ENCODE measurements around the gene SCYL1.

Gene SCYL1

DNA sequence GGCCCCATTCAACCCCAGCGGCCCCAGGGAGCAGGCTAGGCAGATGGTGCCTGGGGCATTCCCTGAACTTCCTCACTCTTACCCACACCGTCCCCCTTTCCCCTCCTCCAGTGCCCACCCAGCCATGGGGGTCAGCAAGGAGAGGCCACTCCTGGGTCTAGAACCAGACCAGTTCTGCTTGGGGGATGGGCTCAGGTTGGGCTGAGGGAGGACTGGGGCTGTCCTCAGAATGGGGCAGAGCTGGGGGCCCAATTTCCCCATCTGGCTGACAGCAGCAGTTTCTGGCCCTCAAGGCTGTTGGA lies 12.4 kb downstream of the SCYL1 start:
- no peak for DNase-seq (ENCODE audit: low read depth)

DNA sequence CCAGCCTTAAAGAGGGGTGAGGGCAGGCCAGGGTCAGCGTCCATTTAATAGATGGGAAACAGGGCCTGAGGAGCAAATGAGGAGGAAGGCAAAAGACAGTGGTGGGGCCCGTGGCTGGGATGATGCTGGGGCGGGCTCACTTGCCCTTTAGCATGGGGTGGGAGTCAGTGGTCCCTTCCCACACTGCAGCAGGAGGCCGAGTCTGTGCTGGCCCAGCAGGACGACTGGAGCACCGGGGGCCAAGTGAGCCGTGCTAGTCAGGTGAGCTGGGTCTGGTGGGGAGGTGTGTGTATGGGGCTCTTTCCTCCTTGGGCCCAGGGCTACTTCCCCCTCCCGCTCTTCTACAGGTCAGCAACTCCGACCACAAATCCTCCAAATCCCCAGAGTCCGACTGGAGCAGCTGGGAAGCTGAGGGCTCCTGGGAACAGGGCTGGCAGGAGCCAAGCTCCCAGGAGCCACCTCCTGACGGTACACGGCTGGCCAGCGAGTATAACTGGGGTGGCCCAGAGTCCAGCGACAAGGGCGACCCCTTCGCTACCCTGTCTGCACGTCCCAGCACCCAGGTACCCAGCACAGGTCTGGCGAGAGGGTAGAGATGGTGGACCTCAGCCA lies 12.8 kb downstream of the SCYL1 start:
- DNase-seq (ENCODE audit: low read depth), result no peak

DNA sequence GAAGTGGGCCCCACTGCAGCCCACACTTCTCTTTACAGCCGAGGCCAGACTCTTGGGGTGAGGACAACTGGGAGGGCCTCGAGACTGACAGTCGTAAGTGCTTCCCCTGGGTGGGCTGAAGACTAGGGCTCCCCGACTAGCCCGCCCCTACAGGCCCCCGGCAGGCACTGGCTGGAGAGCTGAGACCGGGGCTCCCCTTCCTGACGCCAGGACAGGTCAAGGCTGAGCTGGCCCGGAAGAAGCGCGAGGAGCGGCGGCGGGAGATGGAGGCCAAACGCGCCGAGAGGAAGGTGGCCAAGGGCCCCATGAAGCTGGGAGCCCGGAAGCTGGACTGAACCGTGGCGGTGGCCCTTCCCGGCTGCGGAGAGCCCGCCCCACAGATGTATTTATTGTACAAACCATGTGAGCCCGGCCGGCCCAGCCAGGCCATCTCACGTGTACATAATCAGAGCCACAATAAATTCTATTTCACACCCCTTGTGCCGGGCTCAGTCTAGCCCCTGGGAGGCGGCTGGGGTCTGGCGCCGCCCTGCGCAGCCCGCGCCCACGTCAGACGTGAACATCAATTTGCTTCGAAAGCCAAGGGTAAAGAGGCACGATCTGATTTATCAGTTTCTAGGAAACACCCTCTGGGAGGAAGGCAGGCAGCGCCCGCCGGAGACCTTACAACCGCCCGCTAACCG lies 13.5 kb downstream of the SCYL1 start:
- DNase-seq (ENCODE audit: low read depth), result no peak

DNA sequence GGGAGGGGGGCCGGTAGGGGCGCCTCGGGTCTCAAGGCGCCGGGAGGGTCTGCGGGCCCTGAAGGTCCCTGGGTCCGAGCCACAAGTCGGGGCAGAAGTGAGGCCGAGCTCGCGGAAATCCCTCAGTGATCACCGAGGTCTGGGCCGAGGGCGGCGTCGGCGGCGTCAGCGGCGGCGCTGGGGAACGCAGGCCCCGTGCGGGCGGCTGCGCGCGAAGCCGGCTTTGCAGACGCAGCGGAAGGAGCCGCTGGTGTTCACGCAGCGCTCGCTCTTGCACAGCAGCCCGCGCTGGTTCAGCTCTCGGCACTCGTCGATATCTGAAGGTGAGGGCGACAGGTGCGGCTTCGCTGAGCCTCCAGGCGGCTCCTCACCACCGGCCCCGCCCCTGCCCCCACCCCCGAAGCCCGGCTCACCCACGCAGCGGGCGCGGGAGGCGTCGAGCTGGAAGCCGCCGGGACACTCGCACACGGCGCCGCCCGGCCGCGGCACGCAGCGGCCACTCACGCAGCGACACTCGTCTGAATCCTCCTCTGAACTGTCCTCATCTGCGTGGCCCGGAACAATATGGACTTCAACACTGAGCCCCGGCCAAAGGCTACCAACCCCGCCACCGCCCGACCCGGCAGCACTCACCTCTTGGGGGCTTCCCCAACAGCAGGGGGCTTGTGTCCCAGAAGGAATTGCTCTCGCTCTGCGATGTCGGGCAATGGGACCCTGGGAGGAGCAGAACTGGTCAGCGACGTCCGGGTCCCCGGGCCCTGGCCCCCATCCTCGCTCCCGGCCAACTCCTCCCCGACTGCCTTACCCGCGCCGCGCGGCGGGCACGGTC lies 14.2 kb downstream of the SCYL1 start:
- no peak for DNase-seq (ENCODE audit: low read depth)

DNA sequence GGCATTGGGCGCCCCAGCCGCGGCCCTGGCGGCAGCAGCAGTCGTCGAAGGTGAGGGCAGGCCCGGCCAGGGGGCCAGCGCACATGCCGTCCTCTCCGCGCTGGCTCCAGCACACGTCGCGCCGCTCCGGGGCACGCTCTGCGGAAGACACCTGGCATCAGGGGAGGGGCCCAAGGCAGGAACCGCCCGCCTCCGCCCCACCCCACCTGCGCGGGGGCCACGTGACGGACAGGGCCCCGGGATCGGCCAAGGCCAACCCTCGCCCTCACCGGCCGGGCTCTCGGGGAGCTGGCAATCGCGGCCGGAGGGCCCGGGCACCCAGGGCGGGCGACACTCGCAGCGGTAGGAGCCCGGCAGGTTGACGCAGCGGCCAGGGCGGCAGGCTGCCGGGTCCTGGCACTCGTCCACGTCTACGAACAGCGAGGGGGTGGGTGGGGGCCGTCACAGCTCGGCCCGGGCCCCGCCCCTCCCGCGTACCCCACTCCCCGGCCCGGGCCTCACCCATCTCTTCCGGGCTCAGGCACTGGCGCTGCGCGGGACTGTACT lies 14.9 kb downstream of the SCYL1 start:
- no peak for DNase-seq (ENCODE audit: low read depth)

DNA sequence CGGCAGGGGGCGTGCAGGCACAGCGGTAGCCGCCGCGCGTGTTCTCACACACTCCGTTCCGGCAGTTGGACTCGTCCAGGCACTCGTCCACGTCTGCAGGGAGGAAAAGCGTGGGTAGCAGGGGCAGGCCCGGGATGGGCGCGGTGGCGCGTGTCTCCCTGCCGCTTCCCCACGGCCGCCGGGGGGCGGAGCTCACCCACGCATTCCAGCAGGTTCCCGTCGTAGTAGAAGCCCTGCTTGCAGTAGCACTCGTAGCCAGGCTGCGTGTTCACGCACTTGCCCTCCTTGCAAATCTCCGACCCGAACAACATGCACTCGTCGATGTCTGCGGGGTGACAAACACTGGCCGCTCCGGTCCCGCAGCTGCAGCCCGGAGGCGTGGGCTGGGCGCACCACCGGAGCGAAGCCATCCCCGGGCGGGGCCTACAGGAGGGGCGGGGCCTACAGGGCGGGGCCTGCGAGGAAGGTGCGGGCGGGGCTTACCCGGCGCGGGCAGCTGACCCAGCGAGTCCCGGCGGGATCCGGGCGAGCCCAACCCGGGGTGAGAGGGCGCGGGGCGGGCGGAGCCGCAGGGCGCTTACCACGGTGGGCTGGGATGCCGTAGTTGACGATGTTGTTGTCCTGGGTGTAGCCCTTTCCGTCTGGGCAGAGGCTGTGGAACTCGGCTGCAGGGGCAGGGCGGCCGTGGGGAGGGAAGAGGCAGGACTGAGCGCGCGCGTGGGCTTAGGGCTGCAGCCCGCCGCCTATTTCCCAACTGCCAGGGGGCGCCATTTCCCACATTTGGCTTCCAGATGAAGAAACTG lies 15.6 kb downstream of the SCYL1 start:
- peak; percentile 83 for DNase-seq (ENCODE audit: low read depth)

DNA sequence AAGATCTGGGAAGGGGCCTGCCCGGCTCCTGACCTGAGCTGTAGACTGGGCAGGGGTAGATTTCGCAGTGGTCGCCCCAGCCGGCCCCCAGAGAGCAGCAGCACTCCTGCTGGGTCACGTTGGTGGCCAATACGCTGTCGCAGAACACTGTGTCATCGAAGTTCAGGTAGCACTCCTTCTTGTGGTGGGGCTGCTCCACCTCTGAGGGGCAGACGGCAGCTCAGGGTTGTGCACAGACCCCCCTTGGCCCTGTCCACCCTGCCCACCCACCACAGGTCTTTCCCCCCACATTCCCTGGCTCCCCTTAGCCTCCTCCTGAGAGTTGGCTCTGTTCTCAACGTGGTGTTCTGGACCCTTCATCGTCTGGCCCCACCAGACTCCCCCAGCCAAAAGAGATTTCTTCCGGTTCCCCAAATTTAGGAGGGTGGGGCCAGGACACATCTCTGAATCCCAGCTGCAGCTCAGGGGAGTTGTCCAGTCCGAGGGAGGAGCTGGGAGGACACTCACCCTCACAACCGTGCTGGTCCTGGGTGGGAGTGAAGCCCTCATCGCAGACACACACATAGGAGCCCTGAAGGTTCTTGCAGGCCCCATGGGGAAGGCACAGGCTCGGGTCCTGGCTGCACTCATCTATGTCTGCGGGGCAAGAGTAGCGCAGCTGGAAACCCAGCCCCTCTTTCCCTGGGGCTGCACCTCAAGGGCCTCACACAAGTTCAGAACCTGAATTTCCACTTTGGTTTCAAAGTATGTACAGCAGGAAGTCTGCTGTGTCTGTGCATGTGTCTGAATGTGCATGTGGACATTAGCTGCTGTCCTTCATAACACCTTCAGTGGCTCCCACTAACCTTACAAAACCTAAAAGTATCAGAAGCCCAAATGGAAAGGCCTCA lies 16.5 kb downstream of the SCYL1 start:
- no peak for DNase-seq (ENCODE audit: low read depth)

DNA sequence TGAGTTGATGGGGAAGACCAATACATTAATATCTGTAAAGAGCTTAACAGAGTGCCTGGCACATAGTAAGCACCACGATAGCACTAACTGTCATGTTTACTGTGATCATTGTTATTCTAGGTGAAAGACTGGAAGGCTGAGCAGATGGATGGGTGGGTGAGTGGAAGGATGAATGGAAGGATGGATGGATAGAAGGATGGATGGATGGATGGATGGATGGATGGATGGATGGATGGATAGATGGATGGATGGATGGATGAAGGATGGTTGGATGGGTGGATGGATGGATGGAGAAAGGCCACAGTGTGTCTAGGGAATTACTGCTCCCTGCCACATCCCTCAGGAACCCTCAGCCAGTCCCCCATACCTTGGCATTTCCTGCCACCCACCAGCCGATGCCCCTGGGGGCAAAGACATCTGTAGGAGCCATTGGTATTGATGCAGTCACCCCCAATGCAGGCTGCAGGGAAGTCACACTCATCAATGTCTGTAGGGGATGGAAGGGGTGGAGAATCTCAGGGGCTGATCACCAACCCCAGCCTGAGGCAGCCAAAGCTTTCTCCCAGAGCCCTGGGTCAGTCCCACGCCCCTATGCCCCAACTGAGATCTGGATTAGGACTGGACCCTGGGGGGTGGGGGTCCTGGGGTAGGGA lies 18.0 kb downstream of the SCYL1 start:
- no peak for DNase-seq (ENCODE audit: low read depth)

DNA sequence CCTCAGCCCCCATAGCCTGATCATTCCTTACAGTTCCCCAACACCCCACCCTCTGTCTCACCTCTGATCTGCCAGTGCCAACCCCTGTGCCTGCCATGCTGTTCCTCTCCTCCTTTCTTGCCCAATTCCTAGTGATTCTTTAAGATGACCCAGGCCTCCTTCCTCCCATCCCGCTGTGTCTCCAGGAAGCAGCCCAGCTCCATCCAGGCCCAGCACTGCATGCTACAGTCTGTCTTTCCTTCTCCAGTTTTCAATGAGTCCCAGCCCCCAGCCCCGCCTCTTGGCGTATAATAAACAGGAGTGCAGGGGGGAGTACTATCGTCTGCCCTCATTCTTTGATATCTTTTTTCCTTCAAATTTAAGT lies 21.0 kb downstream of the SCYL1 start:
- DNase-seq (ENCODE audit: low read depth), result no peak

DNA sequence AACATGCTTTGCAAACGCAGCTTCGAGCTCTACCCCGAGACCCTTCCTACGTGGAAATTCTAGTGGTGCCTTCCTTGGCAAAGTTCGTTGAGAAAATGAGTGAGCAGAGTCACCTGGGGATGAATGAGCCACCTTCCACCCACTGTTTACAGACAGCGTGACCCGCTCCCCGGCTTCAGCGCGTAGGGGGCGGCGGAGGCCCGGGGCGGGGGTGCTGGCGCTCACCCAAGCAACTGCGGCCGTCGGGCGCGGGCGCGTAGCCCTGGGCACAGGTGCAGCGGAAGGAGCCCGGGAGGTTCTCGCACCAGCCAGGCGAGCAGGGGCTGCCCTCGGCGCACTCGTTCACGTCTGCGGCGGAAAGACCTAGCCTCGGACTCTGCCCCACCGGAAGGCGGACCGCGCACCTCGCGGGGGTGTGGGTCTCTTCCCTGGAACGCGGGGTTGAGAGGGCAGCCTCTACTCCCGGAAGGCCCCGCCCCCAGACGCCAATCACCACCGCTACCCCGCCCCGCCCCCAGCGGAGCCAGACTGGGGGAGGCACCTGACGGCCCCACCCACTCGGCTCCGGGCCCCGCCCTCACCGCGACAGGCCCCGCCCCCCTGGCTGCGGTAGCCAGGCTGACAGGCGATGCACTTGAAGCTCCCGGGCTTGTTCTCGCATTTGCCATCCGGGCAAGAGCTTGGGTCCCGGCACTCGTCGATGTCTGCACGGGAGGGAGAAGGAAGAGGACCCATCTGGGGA lies 21.5 kb downstream of the SCYL1 start:
- peak; percentile 97 for DNase-seq (ENCODE audit: low read depth)

DNA sequence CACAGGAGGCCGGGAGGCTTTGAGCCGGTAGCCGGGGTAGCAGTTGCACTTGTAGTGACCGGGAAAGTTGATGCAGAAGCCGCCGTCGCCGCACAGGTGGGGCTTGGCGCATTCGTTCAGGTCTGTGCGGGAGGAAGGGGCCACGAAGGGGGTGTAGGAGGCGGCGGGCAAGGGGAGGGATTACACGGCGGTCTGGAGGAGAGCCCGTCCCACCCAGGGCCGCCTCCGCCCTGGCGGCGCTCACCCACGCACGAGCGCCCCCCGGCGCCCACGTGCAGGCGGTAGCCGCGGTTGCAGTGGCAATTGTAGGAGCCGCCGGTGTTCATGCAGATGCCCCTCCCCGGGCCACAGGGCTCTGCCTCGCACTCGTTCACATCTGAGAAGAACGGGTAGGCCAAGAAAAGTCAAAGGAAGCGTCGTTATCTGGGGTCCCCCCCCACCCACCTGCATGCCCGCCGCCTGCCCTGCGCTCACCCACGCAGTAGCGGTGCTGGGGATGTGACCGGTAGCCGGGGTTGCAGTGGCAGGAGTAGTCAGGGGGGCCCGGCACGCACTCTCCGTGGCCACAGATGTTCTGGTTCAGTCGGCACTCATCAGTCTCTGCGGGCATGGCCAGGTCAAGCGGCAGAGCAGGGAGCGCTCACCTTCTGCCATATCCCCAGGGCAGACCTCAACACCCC lies 22.7 kb downstream of the SCYL1 start:
- no peak for DNase-seq (ENCODE audit: low read depth)

DNA sequence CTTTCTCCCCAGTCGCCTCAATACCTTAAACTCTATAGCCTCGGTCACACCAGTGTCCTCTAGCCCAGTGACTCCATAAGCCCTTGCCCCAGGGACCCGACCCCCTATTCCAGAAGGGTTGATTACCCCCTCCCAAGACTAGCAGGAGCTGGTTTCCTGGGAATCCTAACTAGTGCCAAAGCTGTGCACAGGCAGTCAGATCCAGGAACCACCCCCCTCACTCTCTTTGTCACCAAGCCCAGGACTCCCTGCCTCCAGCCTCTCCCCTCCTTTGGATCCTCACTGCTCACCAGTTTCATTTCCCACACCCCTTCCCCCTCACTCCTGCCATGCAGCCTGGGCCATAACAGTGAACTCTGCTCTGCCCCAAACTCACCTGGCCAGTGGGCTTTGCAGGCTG lies 23.5 kb downstream of the SCYL1 start:
- no peak for DNase-seq (ENCODE audit: low read depth)

DNA sequence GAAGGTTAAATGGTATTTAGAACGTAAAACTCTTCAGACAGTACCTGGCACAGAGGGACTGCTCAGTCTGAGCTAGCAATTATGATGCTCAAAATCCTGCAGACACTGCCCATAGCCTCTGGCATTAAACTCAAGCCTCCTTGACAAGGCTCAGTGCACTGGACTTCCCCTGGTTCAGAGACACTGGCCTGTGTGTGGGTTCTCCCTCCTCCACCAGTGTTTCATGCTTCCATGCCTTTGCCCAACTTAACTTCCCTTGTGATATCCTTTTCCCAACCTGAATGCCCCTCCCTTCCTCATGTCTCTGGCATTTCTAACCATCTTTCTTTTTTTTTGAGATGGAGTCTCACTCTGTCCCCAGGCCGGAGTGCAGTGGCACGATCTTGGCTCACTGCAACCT lies 24.2 kb downstream of the SCYL1 start:
- no peak for DNase-seq (ENCODE audit: low read depth)

DNA sequence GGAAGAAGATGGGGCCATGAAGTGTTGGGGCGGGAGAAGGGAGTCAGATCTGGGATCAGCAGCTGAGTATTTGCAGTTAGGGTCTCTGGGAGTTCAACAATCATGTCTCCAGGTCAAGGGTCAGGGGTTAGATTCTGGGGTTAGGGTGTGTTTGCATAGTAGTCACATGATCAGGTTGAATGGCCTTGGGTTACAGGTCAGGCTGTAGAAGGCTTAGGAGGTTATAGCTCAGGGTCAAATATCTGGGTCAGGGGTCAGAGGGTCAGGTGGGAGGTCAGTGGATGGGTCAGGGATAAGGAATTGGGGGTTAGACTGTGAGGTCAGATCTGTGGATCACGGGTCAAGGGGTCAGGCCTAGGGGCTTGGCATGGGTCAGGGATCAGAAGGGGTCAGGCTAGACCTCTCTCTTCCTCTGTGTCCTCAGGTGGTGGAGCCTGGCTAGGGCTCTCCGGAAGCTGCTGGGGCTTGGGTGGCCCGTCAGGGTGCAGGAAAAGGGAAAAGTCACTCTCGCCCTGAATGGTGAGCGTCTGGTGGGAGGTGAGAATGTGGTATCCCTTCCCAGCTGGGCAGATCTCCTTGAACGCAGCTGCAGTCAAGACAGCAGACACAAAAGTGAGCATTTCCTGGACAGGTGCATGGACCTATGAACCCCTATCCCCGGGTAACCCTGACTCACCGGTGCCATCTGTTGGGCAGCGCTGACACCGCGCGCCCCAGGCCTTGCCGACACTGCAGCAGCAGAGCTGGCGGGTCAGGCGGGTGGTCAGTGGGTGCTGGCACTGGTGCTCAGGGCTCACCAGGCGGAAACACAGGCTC lies 26.9 kb downstream of the SCYL1 start:
- DNase-seq (ENCODE audit: low read depth), result no peak

DNA sequence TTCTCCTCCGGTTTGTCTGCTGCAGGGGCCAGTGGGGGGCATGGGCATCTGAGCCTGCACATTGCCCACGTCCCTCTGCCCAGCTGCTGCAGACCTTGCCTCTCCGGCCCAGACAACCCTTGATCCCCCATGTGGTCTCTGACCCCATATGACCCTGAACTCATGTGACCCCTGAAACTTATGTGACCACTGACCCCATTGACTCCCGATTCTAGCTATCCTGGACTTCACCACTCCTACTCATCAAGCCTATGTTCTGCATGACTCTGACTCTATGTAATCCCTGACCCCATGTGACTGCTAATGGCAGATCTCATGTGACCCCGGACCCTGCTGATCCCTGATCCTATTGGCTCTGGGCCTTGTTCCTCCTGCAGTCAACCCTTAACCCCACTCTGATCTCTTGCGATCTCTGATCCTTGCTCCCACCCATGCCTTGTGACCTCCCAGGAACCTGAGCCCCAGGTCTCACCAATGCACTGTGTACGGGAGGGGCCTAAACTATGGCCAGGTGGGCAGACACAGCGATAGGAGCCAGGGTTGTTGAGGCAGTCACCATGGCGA lies 27.6 kb downstream of the SCYL1 start:
- no peak for DNase-seq (ENCODE audit: low read depth)

DNA sequence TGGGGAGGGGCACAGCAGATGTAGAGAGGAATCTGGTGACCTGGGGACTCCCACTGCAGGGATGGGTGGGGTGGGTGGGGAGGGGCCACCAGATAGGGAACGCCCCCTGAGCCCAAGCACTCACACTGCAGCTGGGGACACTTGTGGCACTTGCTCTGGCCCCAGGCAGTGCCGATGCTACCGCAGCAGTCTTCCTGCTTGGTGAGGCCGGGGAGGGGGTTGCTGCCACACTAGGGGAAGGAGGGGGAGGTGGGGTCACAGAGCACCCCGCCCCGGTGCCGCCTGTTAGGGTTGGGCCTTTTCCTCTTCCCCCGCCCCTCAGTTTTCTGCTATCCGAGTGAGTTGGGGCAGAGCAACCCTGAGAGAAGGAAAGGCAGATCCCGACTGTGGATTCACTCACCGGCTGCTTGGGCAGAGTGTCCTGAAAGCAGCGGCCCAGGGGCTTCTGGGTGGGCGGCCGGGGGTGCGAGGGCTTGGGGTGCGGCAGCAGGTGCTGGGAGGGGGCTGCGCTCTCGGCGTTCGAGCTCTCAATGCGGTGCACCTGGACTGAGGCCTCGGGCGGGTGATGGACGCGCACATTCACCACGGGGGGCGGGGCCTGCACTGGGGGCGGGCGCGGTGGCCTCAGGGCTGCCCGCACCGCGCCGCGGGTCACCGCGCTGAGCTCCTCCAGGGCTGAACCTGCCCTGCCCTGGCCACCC lies 28.6 kb downstream of the SCYL1 start:
- DNase-seq (ENCODE audit: low read depth), result peak; percentile 46

DNA sequence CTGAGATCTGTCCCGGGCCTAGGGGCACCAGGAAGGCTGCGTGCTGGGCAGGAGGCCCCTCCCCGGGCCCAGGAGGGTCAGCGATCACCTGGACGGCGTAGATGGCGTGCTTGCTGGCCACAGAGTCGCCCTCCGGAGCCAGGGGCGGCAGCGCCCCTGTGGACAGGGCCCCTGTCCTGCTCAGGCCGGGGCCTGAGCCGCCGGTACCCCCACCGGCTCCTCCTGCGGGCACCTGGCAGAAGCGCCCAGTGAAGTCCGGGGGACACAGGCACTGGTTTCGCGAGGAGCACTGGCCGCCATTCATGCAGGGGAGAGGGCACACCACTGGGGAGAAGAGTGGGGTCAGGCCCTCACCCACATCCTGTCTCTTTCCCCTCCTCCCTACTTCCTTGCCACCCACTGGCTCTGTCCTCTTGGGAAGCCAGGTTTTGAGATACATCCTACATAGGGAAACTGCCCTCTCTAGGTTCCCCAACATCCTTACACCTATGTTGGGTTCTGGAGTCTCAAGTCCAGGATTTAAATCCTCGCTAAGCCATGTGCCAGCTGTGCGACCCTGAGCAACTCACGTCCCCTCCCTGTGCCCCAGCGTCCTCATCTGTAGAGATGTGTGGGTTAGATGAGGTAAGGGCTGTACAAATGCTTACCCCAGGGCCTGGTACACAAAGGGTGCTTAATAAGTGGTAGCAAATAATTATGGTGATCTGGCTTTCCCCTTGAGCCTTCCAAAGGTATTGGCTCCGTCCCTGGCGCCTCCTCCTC lies 29.4 kb downstream of the SCYL1 start:
- no peak for DNase-seq (ENCODE audit: low read depth)

All from activated T-cell treated with anti-CD3 and anti-CD28 coated beads for 24 hours (primary cell).